ENCODE results near the gene SRSF5. TPM values are rescaled to one million over a fixed set of nuclear protein-coding genes. Genes with fewer than 3 reads are reported as not detected.
A peak's percentile ranks its signal among the peaks of the same experiment; 100 is the strongest.

SRSF5 gene
- total RNA-seq, 4 donors from 2014 or later = 342 to 1,053 (median 453) TPM

- H3K27ac ChIP-seq = no peak overlapping the region
- WGBS = 48% methylated on average over 3 of the region's 3 CpGs
- no peak overlapping the region for H3K4me3 ChIP-seq
- no peak for DNase-seq (ENCODE audit: low spot score in 2 of 2)
- no peaks in the 10 kb centered on the region for H3K9me3 ChIP-seq
- H3K27me3 ChIP-seq = peaks cover 21% of the 10 kb centered on the region
- no peaks in the 10 kb centered on the region for H3K4me1 ChIP-seq
- TF ChIP-seq CTCF (IDR thresholded peaks at IDR 0.05) = no peak
- no peak for TF ChIP-seq POLR2A (IDR thresholded peaks at IDR 0.05)
- no peak for TF ChIP-seq POLR2AphosphoS5 (IDR thresholded peaks at IDR 0.05)
- no peak for TF ChIP-seq EP300 (IDR thresholded peaks at IDR 0.05)
- no peaks in the 10 kb centered on the region for H3K36me3 ChIP-seq
Observed at GRCh38 chr14:69814397-69814796, 47.5 kb downstream of the SRSF5 start.

- WGBS = 63% methylated on average over 5 of the region's 5 CpGs
- no peaks in the 10 kb centered on the region for H3K36me3 ChIP-seq
- no peaks in the 10 kb centered on the region for H3K4me1 ChIP-seq
- DNase-seq (ENCODE audit: low spot score in 2 of 2) = no peak
- no peaks in the 10 kb centered on the region for H3K9me3 ChIP-seq
- H3K4me3 ChIP-seq = no peak overlapping the region
- peaks cover 21% of the 10 kb centered on the region for H3K27me3 ChIP-seq
- no peak overlapping the region for H3K27ac ChIP-seq
- TF ChIP-seq CTCF (IDR thresholded peaks at IDR 0.05) (no peak), POLR2AphosphoS5 (IDR thresholded peaks at IDR 0.05) (no peak), POLR2A (IDR thresholded peaks at IDR 0.05) (no peak), EP300 (IDR thresholded peaks at IDR 0.05) (no peak)
Observed at GRCh38 chr14:69815556-69815955, 48.6 kb downstream of the SRSF5 start.

DNA sequence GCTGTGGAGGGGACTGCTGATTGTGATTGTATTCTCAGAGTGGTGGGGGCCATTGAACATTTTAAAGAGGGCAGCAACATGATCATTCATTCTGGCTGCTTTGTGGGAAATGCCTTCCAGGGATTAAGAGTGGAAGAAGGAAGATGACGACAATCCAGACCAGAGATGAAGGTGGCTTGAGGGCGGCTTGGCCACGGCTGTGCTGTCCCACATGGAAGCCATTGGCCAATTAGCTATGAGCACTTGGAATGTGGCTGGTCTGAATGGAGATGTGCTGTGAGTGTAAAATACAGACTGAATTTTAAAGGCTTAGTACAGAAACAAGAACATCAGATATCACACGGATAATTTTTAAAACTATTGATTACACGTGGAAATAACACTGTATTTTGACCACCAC is 49.3 kb downstream of the SRSF5 start:
- no peak for DNase-seq (ENCODE audit: low spot score in 2 of 2)
- Histone ChIP-seq H3K27me3 (peaks cover 21% of the 10 kb centered on the region), H3K4me1 (no peaks in the 10 kb centered on the region), H3K36me3 (no peaks in the 10 kb centered on the region), H3K27ac (no peak overlapping the region), H3K9me3 (no peaks in the 10 kb centered on the region), H3K4me3 (no peak overlapping the region)
- WGBS = 72% methylated on average over 5 of the region's 5 CpGs
- TF ChIP-seq EP300 (IDR thresholded peaks at IDR 0.05) (no peak), CTCF (IDR thresholded peaks at IDR 0.05) (no peak), POLR2AphosphoS5 (IDR thresholded peaks at IDR 0.05) (no peak), POLR2A (IDR thresholded peaks at IDR 0.05) (no peak)

DNA sequence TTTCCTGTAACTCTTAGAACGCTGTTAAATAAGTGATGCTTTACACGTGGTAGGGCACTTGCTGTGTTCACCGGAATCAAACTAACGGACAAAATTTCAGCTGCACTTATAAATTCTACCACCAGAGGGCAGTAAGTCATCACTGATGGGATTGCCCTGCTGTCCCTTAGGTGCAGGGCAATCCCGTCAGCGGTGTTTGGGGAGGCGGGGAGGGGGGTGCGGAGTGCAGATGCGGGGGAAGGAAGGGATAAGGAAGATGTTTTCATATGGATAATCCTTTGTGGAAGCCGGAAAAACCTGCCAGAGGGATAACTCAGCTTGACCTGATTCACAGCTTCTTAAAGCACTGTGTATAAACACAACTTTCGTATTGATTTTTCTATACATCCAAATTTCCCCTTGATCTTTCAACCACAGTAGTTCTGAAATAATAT is 51.8 kb downstream of the SRSF5 start:
- no peaks in the 10 kb centered on the region for H3K9me3 ChIP-seq
- WGBS = 8% methylated on average over 11 of the region's 11 CpGs
- TF ChIP-seq CTCF (IDR thresholded peaks at IDR 0.05) (peak; percentile 74 to 75), POLR2A (IDR thresholded peaks at IDR 0.05) (no peak)
- H3K4me3 ChIP-seq = no peak overlapping the region
- H3K36me3 ChIP-seq = no peaks in the 10 kb centered on the region
- no peaks in the 10 kb centered on the region for H3K4me1 ChIP-seq
- H3K27ac ChIP-seq = no peak overlapping the region
- H3K27me3 ChIP-seq = peaks cover 21% of the 10 kb centered on the region
- DNase-seq (ENCODE audit: low spot score in 2 of 2) = no peak

- no peaks in the 10 kb centered on the region for H3K36me3 ChIP-seq
- WGBS = 78% methylated on average over 8 of the region's 8 CpGs
- no peaks in the 10 kb centered on the region for H3K9me3 ChIP-seq
- H3K4me3 ChIP-seq = no peak overlapping the region
- DNase-seq (ENCODE audit: low spot score in 2 of 2) = no peak
- no peaks in the 10 kb centered on the region for H3K4me1 ChIP-seq
- no peak for TF ChIP-seq CTCF (IDR thresholded peaks at IDR 0.05)
- no peak for TF ChIP-seq EP300 (IDR thresholded peaks at IDR 0.05)
- no peak for TF ChIP-seq POLR2AphosphoS5 (IDR thresholded peaks at IDR 0.05)
- TF ChIP-seq POLR2A (IDR thresholded peaks at IDR 0.05) = no peak
- H3K27ac ChIP-seq = no peak overlapping the region
- H3K27me3 ChIP-seq = peaks cover 21% of the 10 kb centered on the region
Observed at GRCh38 chr14:69819607-69820006, 52.7 kb downstream of the SRSF5 start.
